CD1c-positive myeloid dendritic cell (primary cell): ENCODE data around the gene PMVK.
"Not testable (repeated sequence)": the region's sequence is repeated elsewhere in the genome, so short reads cannot be mapped to it uniquely, and the experiment has no call there.

Source experiments
- DNase-seq: peaks from one replicate; pipeline ENCODE4 v3.0.0-alpha.2; 2016; ENCODE audit errors: extremely low spot score

Gene PMVK

GRCh38 chr1:154925335-154926170 is 11.0 kb downstream of the PMVK start:
- DNase-seq: no peak

- DNase-seq: no peak
These were observed 12.8 kb downstream of the PMVK start for GRCh38 chr1:154923695-154924094.

- no peak for DNase-seq
These were observed 23.2 kb downstream of the PMVK start for GRCh38 chr1:154913273-154913672.

GRCh38 chr1:154912755-154913154 is 23.8 kb downstream of the PMVK start:
- no peak for DNase-seq

GRCh38 chr1:154911691-154912550 is 24.6 kb downstream of the PMVK start:
- no peak for DNase-seq

- DNase-seq: no peak
These were observed 25.7 kb downstream of the PMVK start for GRCh38 chr1:154910851-154911250.

- no peak for DNase-seq
These were observed 27.6 kb downstream of the PMVK start for GRCh38 chr1:154908937-154909336.

- not testable (repeated sequence) for DNase-seq
These were observed 28.4 kb downstream of the PMVK start for GRCh38 chr1:154908129-154908528.

- no peak for DNase-seq
These were observed 29.9 kb downstream of the PMVK start for GRCh38 chr1:154906621-154907081.

- no peak for DNase-seq
These were observed 33.5 kb downstream of the PMVK start for GRCh38 chr1:154902938-154903566.

GRCh38 chr1:154901591-154901990 is 34.9 kb downstream of the PMVK start:
- DNase-seq: no peak

- DNase-seq: no peak
These were observed 37.5 kb downstream of the PMVK start for GRCh38 chr1:154899041-154899440.

- no peak for DNase-seq
These were observed 39.7 kb downstream of the PMVK start for GRCh38 chr1:154896771-154897286.

GRCh38 chr1:154895798-154896197 is 40.7 kb downstream of the PMVK start:
- DNase-seq: no peak

- no peak for DNase-seq
These were observed 45.1 kb downstream of the PMVK start for GRCh38 chr1:154891452-154891851.

GRCh38 chr1:154888757-154889156 is 47.8 kb downstream of the PMVK start:
- no peak for DNase-seq

GRCh38 chr1:154886281-154887015 is 50.1 kb downstream of the PMVK start:
- no peak for DNase-seq

- no peak for DNase-seq
These were observed 51.4 kb downstream of the PMVK start for GRCh38 chr1:154884869-154885701.

GRCh38 chr1:154883919-154884868 is 52.3 kb downstream of the PMVK start:
- DNase-seq: no peak
